Neural cell (in vitro differentiated cells): Measurements from ENCODE around the gene TRAM2. TPM values are rescaled to one million over a fixed set of nuclear protein-coding genes. Genes with fewer than 3 reads are reported as not detected.

Experiments
- H2AFZ ChIP-seq: fragments of 200-600, 300-800 bp; sonication (generic), shearing (Covaris generic); 2 replicates; pipeline ENCODE4 v1.6.0; 2014; ENCODE audit warnings: low read depth, mild to moderate bottlenecking, antibody characterized with exemption, low read length, moderate library complexity
- H3F3A ChIP-seq: fragments of 200-600 bp; shearing (Covaris generic); 2 replicates; pipeline ENCODE4 v1.6.1; 2016; ENCODE audit warnings: mild to moderate bottlenecking, moderate library complexity, mixed read lengths, antibody characterized with exemption, low read length; ENCODE audit not compliant: insufficient read depth, poor library complexity, severe bottlenecking
- H3K27ac ChIP-seq: fragments of 200-600, 300-800 bp; sonication (generic), shearing (Covaris generic); 2 replicates; pipeline ENCODE4 v1.5.1; 2014; ENCODE audit warnings: mild to moderate bottlenecking, low read length, moderate library complexity
- H3K27me3 ChIP-seq: fragments of 300-800, 200-600 bp; sonication (generic), shearing (Covaris generic); 2 replicates; pipeline ENCODE4 v1.6.0; 2014; ENCODE audit warnings: mild to moderate bottlenecking, low read depth, low read length, moderate library complexity; ENCODE audit not compliant: insufficient read depth
- H3K36me3 ChIP-seq: fragments of 300-800, 200-600 bp; sonication (generic), shearing (Covaris generic); 2 replicates; pipeline ENCODE4 v1.5.1; 2014; ENCODE audit warnings: mild to moderate bottlenecking, antibody characterized with exemption, low read length, moderate library complexity; ENCODE audit not compliant: insufficient read depth
- H3K4me2 ChIP-seq: fragments of 300-800, 200-600 bp; sonication (generic), shearing (Covaris generic); 2 replicates; pipeline ENCODE4 v1.6.0; 2014; ENCODE audit warnings: mild to moderate bottlenecking, low read length
- H3K4me3 ChIP-seq: fragments of 300-800, 200-600 bp; sonication (generic), shearing (Covaris generic); 2 replicates; pipeline ENCODE4 v1.5.1; 2014; ENCODE audit warnings: mild to moderate bottlenecking, low read length, moderate library complexity
- H3K79me2 ChIP-seq: fragments of 200-600 bp; shearing (Covaris generic); replicated peaks from 2 replicates; pipeline ENCODE4 v1.6.0; 2014; ENCODE audit warnings: mild to moderate bottlenecking, low read length, moderate library complexity; ENCODE audit not compliant: insufficient read depth
- H3K9ac ChIP-seq: fragments of 300-800, 200-600 bp; sonication (generic), shearing (Covaris generic); 2 replicates; pipeline ENCODE4 v1.6.1; 2016; ENCODE audit warnings: mild to moderate bottlenecking, low read length, mixed read lengths
- H3K9me2 ChIP-seq: fragments of 200-600 bp; shearing (Covaris generic); 2 replicates; pipeline ENCODE4 v1.6.1; 2016; ENCODE audit warnings: mild to moderate bottlenecking, low read length, mixed read lengths; ENCODE audit not compliant: insufficient read depth
- H3K9me3 ChIP-seq: fragments of 200-600, 300-800 bp; sonication (generic), shearing (Covaris generic); 2 replicates; pipeline ENCODE4 v1.6.1; 2016; ENCODE audit warnings: mild to moderate bottlenecking, mixed run types, low read length, moderate library complexity, mixed read lengths
- H4K20me1 ChIP-seq: fragments of 200-600 bp; shearing (Covaris generic); 2 replicates; pipeline ENCODE4 v1.6.1; 2016; ENCODE audit warnings: mild to moderate bottlenecking, mixed run types; ENCODE audit not compliant: insufficient read depth
- EP300 ChIP-seq: fragments of 450-650 bp; conservative IDR thresholded peaks from 2 replicates; pipeline ENCODE4 v1.6.1; 2014; ENCODE audit warnings: antibody characterized with exemption, mild to moderate bottlenecking, moderate library complexity; ENCODE audit not compliant: poor library complexity, severe bottlenecking
- EZH2 ChIP-seq: fragments of 200-600, 300-800 bp; shearing (Covaris generic), sonication (generic); IDR thresholded peaks from 2 replicates; pipeline ENCODE4 v1.6.1; 2014; ENCODE audit warnings: antibody characterized with exemption, low read length, borderline replicate concordance, mild to moderate bottlenecking; ENCODE audit not compliant: insufficient read depth, poor library complexity, severe bottlenecking
- MXI1 ChIP-seq: fragments of 450-650 bp; conservative IDR thresholded peaks from 2 replicates; pipeline ENCODE4 v1.6.1; 2014; ENCODE audit warnings: antibody characterized with exemption, mild to moderate bottlenecking; ENCODE audit not compliant: poor library complexity, severe bottlenecking
- POLR2AphosphoS5 ChIP-seq: IDR thresholded peaks from 2 replicates; pipeline ENCODE4 v1.6.1; 2012
- RAD21 ChIP-seq: fragments of 450-650 bp; conservative IDR thresholded peaks from 2 replicates; pipeline ENCODE4 v1.6.1; 2014; ENCODE audit warnings: antibody characterized with exemption, mild to moderate bottlenecking, moderate library complexity
- SMC3 ChIP-seq: fragments of 450-650 bp; conservative IDR thresholded peaks from 2 replicates; pipeline ENCODE4 v1.6.1; 2014; ENCODE audit warnings: antibody characterized with exemption, mild to moderate bottlenecking, moderate library complexity; ENCODE audit not compliant: poor library complexity
- TAF1 ChIP-seq: IDR thresholded peaks from 2 replicates; pipeline ENCODE4 v1.6.1; 2012; ENCODE audit warnings: low read depth
- polyA plus RNA-seq: library from polyadenylated mRNA; depleted of rRNA; stranded (reverse); fragments of >200 nt; gene quantifications from 2 replicates; pipeline ENCODE4 v1.2.3, GENCODE V29; 2014
- TF ChIP-seq, protein P1 (sequence below): IDR thresholded peaks from 2 replicates; pipeline ENCODE4 v1.6.1; 2012; ENCODE audit warnings: borderline replicate concordance
- TF ChIP-seq, protein P2 (sequence below): fragments of 450-650 bp; IDR thresholded peaks from 2 replicates; pipeline ENCODE4 v1.5.1; 2014; ENCODE audit warnings: antibody characterized with exemption, mild to moderate bottlenecking, moderate library complexity; ENCODE audit not compliant: poor library complexity, severe bottlenecking

TRAM2 gene
- polyA plus RNA-seq, 1 donor from 2014 or later = 0.41 TPM

- Histone ChIP-seq H3K79me2 (no peaks in the 10 kb centered on the region), H3K4me3 (no peak overlapping the region), H3K4me2 (no peak overlapping the region), H3K9me2 (no peaks in the 10 kb centered on the region), H3F3A (no peaks in the 10 kb centered on the region), H3K27ac (no peak overlapping the region), H3K9ac (no peak overlapping the region), H3K36me3 (no peaks in the 10 kb centered on the region), H3K9me3 (no peaks in the 10 kb centered on the region), H4K20me1 (no peaks in the 10 kb centered on the region), H3K27me3 (no peaks in the 10 kb centered on the region), H2AFZ (no peak overlapping the region)
- TF ChIP-seq MXI1 (no peak), POLR2AphosphoS5 (no peak), TAF1 (no peak), EP300 (no peak)
- TF ChIP-seq, protein P1, sequence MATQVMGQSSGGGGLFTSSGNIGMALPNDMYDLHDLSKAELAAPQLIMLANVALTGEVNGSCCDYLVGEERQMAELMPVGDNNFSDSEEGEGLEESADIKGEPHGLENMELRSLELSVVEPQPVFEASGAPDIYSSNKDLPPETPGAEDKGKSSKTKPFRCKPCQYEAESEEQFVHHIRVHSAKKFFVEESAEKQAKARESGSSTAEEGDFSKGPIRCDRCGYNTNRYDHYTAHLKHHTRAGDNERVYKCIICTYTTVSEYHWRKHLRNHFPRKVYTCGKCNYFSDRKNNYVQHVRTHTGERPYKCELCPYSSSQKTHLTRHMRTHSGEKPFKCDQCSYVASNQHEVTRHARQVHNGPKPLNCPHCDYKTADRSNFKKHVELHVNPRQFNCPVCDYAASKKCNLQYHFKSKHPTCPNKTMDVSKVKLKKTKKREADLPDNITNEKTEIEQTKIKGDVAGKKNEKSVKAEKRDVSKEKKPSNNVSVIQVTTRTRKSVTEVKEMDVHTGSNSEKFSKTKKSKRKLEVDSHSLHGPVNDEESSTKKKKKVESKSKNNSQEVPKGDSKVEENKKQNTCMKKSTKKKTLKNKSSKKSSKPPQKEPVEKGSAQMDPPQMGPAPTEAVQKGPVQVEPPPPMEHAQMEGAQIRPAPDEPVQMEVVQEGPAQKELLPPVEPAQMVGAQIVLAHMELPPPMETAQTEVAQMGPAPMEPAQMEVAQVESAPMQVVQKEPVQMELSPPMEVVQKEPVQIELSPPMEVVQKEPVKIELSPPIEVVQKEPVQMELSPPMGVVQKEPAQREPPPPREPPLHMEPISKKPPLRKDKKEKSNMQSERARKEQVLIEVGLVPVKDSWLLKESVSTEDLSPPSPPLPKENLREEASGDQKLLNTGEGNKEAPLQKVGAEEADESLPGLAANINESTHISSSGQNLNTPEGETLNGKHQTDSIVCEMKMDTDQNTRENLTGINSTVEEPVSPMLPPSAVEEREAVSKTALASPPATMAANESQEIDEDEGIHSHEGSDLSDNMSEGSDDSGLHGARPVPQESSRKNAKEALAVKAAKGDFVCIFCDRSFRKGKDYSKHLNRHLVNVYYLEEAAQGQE = no peak
Observed at GRCh38 chr6:52571099-52571755, 5.6 kb downstream of the TRAM2 start.

- Histone ChIP-seq H4K20me1 (no peaks in the 10 kb centered on the region), H3K27ac (no peak overlapping the region), H3K9ac (no peak overlapping the region), H3K9me2 (no peaks in the 10 kb centered on the region), H3K27me3 (no peaks in the 10 kb centered on the region), H3K79me2 (no peaks in the 10 kb centered on the region), H3K4me2 (no peak overlapping the region), H3K9me3 (no peaks in the 10 kb centered on the region), H3F3A (no peaks in the 10 kb centered on the region), H3K4me3 (no peak overlapping the region), H2AFZ (no peak overlapping the region), H3K36me3 (no peaks in the 10 kb centered on the region)
- TF ChIP-seq, protein P2, sequence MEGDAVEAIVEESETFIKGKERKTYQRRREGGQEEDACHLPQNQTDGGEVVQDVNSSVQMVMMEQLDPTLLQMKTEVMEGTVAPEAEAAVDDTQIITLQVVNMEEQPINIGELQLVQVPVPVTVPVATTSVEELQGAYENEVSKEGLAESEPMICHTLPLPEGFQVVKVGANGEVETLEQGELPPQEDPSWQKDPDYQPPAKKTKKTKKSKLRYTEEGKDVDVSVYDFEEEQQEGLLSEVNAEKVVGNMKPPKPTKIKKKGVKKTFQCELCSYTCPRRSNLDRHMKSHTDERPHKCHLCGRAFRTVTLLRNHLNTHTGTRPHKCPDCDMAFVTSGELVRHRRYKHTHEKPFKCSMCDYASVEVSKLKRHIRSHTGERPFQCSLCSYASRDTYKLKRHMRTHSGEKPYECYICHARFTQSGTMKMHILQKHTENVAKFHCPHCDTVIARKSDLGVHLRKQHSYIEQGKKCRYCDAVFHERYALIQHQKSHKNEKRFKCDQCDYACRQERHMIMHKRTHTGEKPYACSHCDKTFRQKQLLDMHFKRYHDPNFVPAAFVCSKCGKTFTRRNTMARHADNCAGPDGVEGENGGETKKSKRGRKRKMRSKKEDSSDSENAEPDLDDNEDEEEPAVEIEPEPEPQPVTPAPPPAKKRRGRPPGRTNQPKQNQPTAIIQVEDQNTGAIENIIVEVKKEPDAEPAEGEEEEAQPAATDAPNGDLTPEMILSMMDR = no peak
- TF ChIP-seq EZH2 = no peak
- no peak for TF ChIP-seq EP300
- no peak for TF ChIP-seq MXI1
- no peak for TF ChIP-seq RAD21
- no peak for TF ChIP-seq SMC3
- TF ChIP-seq TAF1 = no peak
- TF ChIP-seq, protein P1 = no peak
- no peak for TF ChIP-seq POLR2AphosphoS5
Observed at GRCh38 chr6:52570291-52570700, 6.6 kb downstream of the TRAM2 start.
